ENCODE measurements around the gene UBR2. TPM values are rescaled to one million over a fixed set of nuclear protein-coding genes. Genes with fewer than 3 reads are reported as not detected.

UBR2 gene
- polyA plus RNA-seq, result 10 to 100 TPM in 3 of 4 donors, 1 to 10 TPM in 1; 9.0 to 24.2 (median 13.0) TPM
- long read RNA-seq, donor 1, result 0 reads
- long read RNA-seq, donor 2, result 0 reads
- long read RNA-seq, donor 3, partial matches to known transcripts, result 6 of 6 reads
- long read RNA-seq, donor 3, other reads (novel, unspliced or antisense), result 0 of 6 reads
- long read RNA-seq, donor 4, result 0 reads
- long read RNA-seq, donor 5, result 0 reads
- long read RNA-seq, donor 6, result 0 reads
- long read RNA-seq, donor 7, partial matches to known transcripts, result 6 of 6 reads
- long read RNA-seq, donor 7, other reads (novel, unspliced or antisense), result 0 of 6 reads
- long read RNA-seq, donor 8, result 0 reads
- long read RNA-seq, donor 9, result 0 reads
- long read RNA-seq, donor 10, partial matches to known transcripts, result 6 of 6 reads
- long read RNA-seq, donor 10, other reads (novel, unspliced or antisense), result 0 of 6 reads

- WGBS, 3 donors, result 0 to 1% (median 0%) methylated on average over 49 to 50 of the region's 50 CpGs
- Histone ChIP-seq H3K27me3 (ENCODE audit: control insufficient read depth in 3 of 3, insufficient read depth in 3 of 3, low read length in 3 of 3) (no peaks in the 10 kb centered on the region), H3K9me3 (ENCODE audit: control insufficient read depth in 2 of 2, insufficient read depth in 1 of 2, low read depth in 1 of 2, low read length in 1 of 2) (no peaks in the 10 kb centered on the region), H3K4me3 (ENCODE audit: low read depth in 1 of 3, low read length in 3 of 3) (peak within 1 kb of the TSS; percentile 84 to 89 (median 86)), H3K36me3 (ENCODE audit: control insufficient read depth in 3 of 3, insufficient read depth in 2 of 3, low read depth in 1 of 3, low read length in 3 of 3) (peaks cover 0 to 7% (median 0%) of the 10 kb centered on the region in 3 donors), H3K27ac (ENCODE audit: low read depth in 1 of 3, low read length in 2 of 3) (peak within 1 kb of the TSS; percentile 91 to 96 (median 93)), H3K4me1 (ENCODE audit: control insufficient read depth in 3 of 3, insufficient read depth in 2 of 3, low read depth in 1 of 3, low read length in 2 of 3) (peaks cover 0 to 5% (median 3%) of the 10 kb centered on the region in 3 donors)
- DNase-seq, result peak; percentile 98 to 99
- FAIRE-seq, result peak; percentile 10
Measured at GRCh38 chr6:42563697-42564505, at the start of gene UBR2. TSS of gene UBR2 (plus strand) at chr6:42564029. CDS start at chr6:42564320, 291 bp downstream.

GRCh38 chr6:42514745-42515144, 49.1 kb upstream of the UBR2 start:
- no peaks in the 10 kb centered on the region for H3K27me3 ChIP-seq (ENCODE audit: control insufficient read depth in 3 of 3, insufficient read depth in 3 of 3, low read length in 3 of 3)
- H3K27ac ChIP-seq (ENCODE audit: low read depth in 1 of 3, low read length in 2 of 3), result no peak overlapping the region
- H3K4me3 ChIP-seq (ENCODE audit: low read depth in 1 of 3, low read length in 3 of 3), result no peak overlapping the region
- DNase-seq, result no peak
- no peaks in the 10 kb centered on the region for H3K4me1 ChIP-seq (ENCODE audit: control insufficient read depth in 3 of 3, insufficient read depth in 2 of 3, low read depth in 1 of 3, low read length in 2 of 3)
- WGBS, 3 donors, result 88 to 96% (median 93%) methylated on average over 1 of the region's 1 CpG
- no peak for FAIRE-seq
- H3K36me3 ChIP-seq (ENCODE audit: control insufficient read depth in 3 of 3, insufficient read depth in 2 of 3, low read depth in 1 of 3, low read length in 3 of 3), result no peaks in the 10 kb centered on the region
- peaks cover under 1 to 5% of the 10 kb centered on the region in 2 donors for H3K9me3 ChIP-seq (ENCODE audit: control insufficient read depth in 2 of 2, insufficient read depth in 1 of 2, low read depth in 1 of 2, low read length in 1 of 2)

- H3K36me3 ChIP-seq (ENCODE audit: control insufficient read depth in 3 of 3, insufficient read depth in 2 of 3, low read depth in 1 of 3, low read length in 3 of 3), result no peaks in the 10 kb centered on the region
- FAIRE-seq (no peak), DNase-seq (no peak)
- peaks cover 2 to 12% of the 10 kb centered on the region in 2 donors for H3K9me3 ChIP-seq (ENCODE audit: control insufficient read depth in 2 of 2, insufficient read depth in 1 of 2, low read depth in 1 of 2, low read length in 1 of 2)
- 98 to 100% (median 100%) methylated on average over 2 of the region's 2 CpGs for WGBS, 3 donors
- no peak overlapping the region for H3K4me3 ChIP-seq (ENCODE audit: low read depth in 1 of 3, low read length in 3 of 3)
- no peaks in the 10 kb centered on the region for H3K27me3 ChIP-seq (ENCODE audit: control insufficient read depth in 3 of 3, insufficient read depth in 3 of 3, low read length in 3 of 3)
- peaks cover 0 to 4% (median 0%) of the 10 kb centered on the region in 3 donors for H3K4me1 ChIP-seq (ENCODE audit: control insufficient read depth in 3 of 3, insufficient read depth in 2 of 3, low read depth in 1 of 3, low read length in 2 of 3)
- no peak overlapping the region for H3K27ac ChIP-seq (ENCODE audit: low read depth in 1 of 3, low read length in 2 of 3)
Measured at GRCh38 chr6:42519779-42520178, 44.0 kb upstream of the UBR2 start.

GRCh38 chr6:42520786-42521607, 42.8 kb upstream of the UBR2 start:
- Histone ChIP-seq H3K36me3 (ENCODE audit: control insufficient read depth in 3 of 3, insufficient read depth in 2 of 3, low read depth in 1 of 3, low read length in 3 of 3) (no peaks in the 10 kb centered on the region), H3K27ac (ENCODE audit: low read depth in 1 of 3, low read length in 2 of 3) (no peak overlapping the region), H3K4me1 (ENCODE audit: control insufficient read depth in 3 of 3, insufficient read depth in 2 of 3, low read depth in 1 of 3, low read length in 2 of 3) (peaks cover 0 to 6% (median 0%) of the 10 kb centered on the region in 3 donors), H3K27me3 (ENCODE audit: control insufficient read depth in 3 of 3, insufficient read depth in 3 of 3, low read length in 3 of 3) (no peaks in the 10 kb centered on the region), H3K4me3 (ENCODE audit: low read depth in 1 of 3, low read length in 3 of 3) (no peak overlapping the region), H3K9me3 (ENCODE audit: control insufficient read depth in 2 of 2, insufficient read depth in 1 of 2, low read depth in 1 of 2, low read length in 1 of 2) (peaks cover 2 to 12% of the 10 kb centered on the region in 2 donors)
- WGBS, 3 donors, result 68 to 76% (median 71%) methylated on average over 6 of the region's 6 CpGs
- DNase-seq (no peak), FAIRE-seq (no peak)

- peaks cover 0 to 6% (median 0%) of the 10 kb centered on the region in 3 donors for H3K4me1 ChIP-seq (ENCODE audit: control insufficient read depth in 3 of 3, insufficient read depth in 2 of 3, low read depth in 1 of 3, low read length in 2 of 3)
- no peaks in the 10 kb centered on the region for H3K27me3 ChIP-seq (ENCODE audit: control insufficient read depth in 3 of 3, insufficient read depth in 3 of 3, low read length in 3 of 3)
- peaks cover 2 to 12% of the 10 kb centered on the region in 2 donors for H3K9me3 ChIP-seq (ENCODE audit: control insufficient read depth in 2 of 2, insufficient read depth in 1 of 2, low read depth in 1 of 2, low read length in 1 of 2)
- H3K36me3 ChIP-seq (ENCODE audit: control insufficient read depth in 3 of 3, insufficient read depth in 2 of 3, low read depth in 1 of 3, low read length in 3 of 3), result no peaks in the 10 kb centered on the region
- WGBS, 3 donors, result 79 to 91% (median 83%) methylated on average over 2 of the region's 2 CpGs
- H3K27ac ChIP-seq (ENCODE audit: low read depth in 1 of 3, low read length in 2 of 3), result no peak overlapping the region
- DNase-seq, result no peak
- FAIRE-seq, result no peak
- no peak overlapping the region for H3K4me3 ChIP-seq (ENCODE audit: low read depth in 1 of 3, low read length in 3 of 3)
Measured at GRCh38 chr6:42522036-42522435, 41.8 kb upstream of the UBR2 start.

- no peaks in the 10 kb centered on the region for H3K27me3 ChIP-seq (ENCODE audit: control insufficient read depth in 3 of 3, insufficient read depth in 3 of 3, low read length in 3 of 3)
- no peak overlapping the region for H3K27ac ChIP-seq (ENCODE audit: low read depth in 1 of 3, low read length in 2 of 3)
- WGBS, 3 donors, result 85 to 95% (median 85%) methylated on average over 8 of the region's 8 CpGs
- FAIRE-seq (peak; percentile 89), DNase-seq (no peak)
- H3K4me1 ChIP-seq (ENCODE audit: control insufficient read depth in 3 of 3, insufficient read depth in 2 of 3, low read depth in 1 of 3, low read length in 2 of 3), result peaks cover 0 to 6% (median 0%) of the 10 kb centered on the region in 3 donors
- H3K4me3 ChIP-seq (ENCODE audit: low read depth in 1 of 3, low read length in 3 of 3), result no peak overlapping the region
- H3K9me3 ChIP-seq (ENCODE audit: control insufficient read depth in 2 of 2, insufficient read depth in 1 of 2, low read depth in 1 of 2, low read length in 1 of 2), result peaks cover 2 to 12% of the 10 kb centered on the region in 2 donors
- no peaks in the 10 kb centered on the region for H3K36me3 ChIP-seq (ENCODE audit: control insufficient read depth in 3 of 3, insufficient read depth in 2 of 3, low read depth in 1 of 3, low read length in 3 of 3)
Measured at GRCh38 chr6:42522942-42523814, 40.7 kb upstream of the UBR2 start.

GRCh38 chr6:42525206-42525605, 38.6 kb upstream of the UBR2 start:
- FAIRE-seq, result no peak
- H3K36me3 ChIP-seq (ENCODE audit: control insufficient read depth in 3 of 3, insufficient read depth in 2 of 3, low read depth in 1 of 3, low read length in 3 of 3), result no peaks in the 10 kb centered on the region
- peaks cover 0 to 2% of the 10 kb centered on the region in 2 donors for H3K9me3 ChIP-seq (ENCODE audit: control insufficient read depth in 2 of 2, insufficient read depth in 1 of 2, low read depth in 1 of 2, low read length in 1 of 2)
- no peak overlapping the region for H3K4me3 ChIP-seq (ENCODE audit: low read depth in 1 of 3, low read length in 3 of 3)
- 35 to 61% (median 47%) methylated on average over 4 of the region's 4 CpGs for WGBS, 3 donors
- H3K27me3 ChIP-seq (ENCODE audit: control insufficient read depth in 3 of 3, insufficient read depth in 3 of 3, low read length in 3 of 3), result no peaks in the 10 kb centered on the region
- H3K27ac ChIP-seq (ENCODE audit: low read depth in 1 of 3, low read length in 2 of 3), result peak overlapping the region in 1 of 3 donors; percentile 62
- peaks cover 0 to 6% (median 0%) of the 10 kb centered on the region in 3 donors for H3K4me1 ChIP-seq (ENCODE audit: control insufficient read depth in 3 of 3, insufficient read depth in 2 of 3, low read depth in 1 of 3, low read length in 2 of 3)
- peak in 1 of 2 donors; percentile 73 for DNase-seq
